Duodenal mucosa (tissue), 2 donors: ENCODE results near the gene ZNF777.

Experiments
- H3K27ac ChIP-seq: one replicate; pipeline ENCODE4 v1.7.0; 2013; ENCODE audit warnings: low read depth, low read length
- H3K27me3 ChIP-seq, 2 donors: one replicate each; pipeline ENCODE4 v1.7.0; 2013; ENCODE audit warnings: low read length in 2 of 2, control low read depth in 1 of 2; ENCODE audit not compliant: insufficient read depth in 2 of 2, control insufficient read depth in 1 of 2
- H3K36me3 ChIP-seq, 2 donors: one replicate each; pipeline ENCODE4 v1.7.0; 2013; ENCODE audit warnings: low read length in 2 of 2, control low read depth in 1 of 2; ENCODE audit not compliant: insufficient read depth in 2 of 2, control insufficient read depth in 1 of 2
- H3K4me1 ChIP-seq, 2 donors: one replicate each; pipeline ENCODE4 v1.7.0; 2013; ENCODE audit warnings: low read length in 2 of 2, control low read depth in 1 of 2; ENCODE audit not compliant: insufficient read depth in 2 of 2, control insufficient read depth in 1 of 2
- H3K4me3 ChIP-seq, 2 donors: one replicate each; pipeline ENCODE4 v1.7.0; 2013; ENCODE audit warnings: low read length in 2 of 2, low read depth in 1 of 2
- H3K9ac ChIP-seq, 2 donors: one replicate each; pipeline ENCODE4 v1.7.0; 2013; ENCODE audit warnings: low read length in 2 of 2, low read depth in 1 of 2
- H3K9me3 ChIP-seq, 2 donors: one replicate each; pipeline ENCODE4 v1.7.0; 2013; ENCODE audit warnings: low read length in 2 of 2, control low read depth in 1 of 2; ENCODE audit not compliant: control insufficient read depth in 1 of 2

ZNF777 gene

DNA sequence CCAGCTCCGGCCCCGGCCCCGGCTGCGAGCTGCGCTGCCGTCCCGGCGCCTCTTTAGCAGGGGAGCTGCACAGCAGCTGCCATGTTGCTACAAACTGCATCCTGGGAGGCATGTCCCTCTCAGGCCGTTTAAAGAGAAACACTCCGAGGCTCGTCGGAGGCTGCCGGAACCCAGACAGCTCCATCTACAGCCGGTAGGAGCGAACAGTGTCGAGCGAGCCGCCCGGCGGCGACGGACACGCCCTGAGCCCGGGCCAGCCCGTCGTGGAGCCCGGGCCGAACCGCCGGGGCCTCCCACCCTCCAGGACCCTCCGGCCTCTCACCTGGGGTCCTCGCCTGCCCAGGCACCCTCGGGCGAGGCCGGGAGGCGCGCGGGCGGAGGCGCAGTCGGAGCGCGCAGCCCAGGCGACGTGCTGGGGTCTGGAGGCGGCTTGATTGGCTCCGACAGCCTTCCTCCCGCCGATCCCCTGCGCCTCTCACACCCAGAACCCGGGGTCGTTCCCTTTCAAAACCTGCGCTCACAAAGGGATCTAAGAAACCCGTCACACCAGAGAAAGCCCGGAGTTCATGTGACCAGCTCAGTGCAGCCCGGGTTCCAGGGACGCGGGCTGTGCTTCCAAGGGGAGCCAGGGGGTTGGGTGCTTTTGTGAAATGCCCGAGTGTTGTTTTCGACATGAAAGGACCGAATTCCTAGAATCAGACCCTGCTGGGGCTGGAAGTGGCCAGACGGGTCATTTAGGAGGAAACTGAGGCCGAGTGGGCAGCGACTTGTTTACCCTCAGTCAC is at the start of gene ZNF777:
Gene ZNF777, minus strand, starts transcription at position 570 of the 785 bp plus-strand sequence. CDS start 5,040 bp downstream, outside the sequence.
- Histone ChIP-seq H3K4me3 (peak within 1 kb of the TSS; percentile 68 to 80), H3K36me3 (peaks cover under 1 to 11% of the 10 kb centered on the region in 2 donors), H3K27ac (peak within 1 kb of the TSS; percentile 15), H3K4me1 (peaks cover 8 to 15% of the 10 kb centered on the region in 2 donors), H3K27me3 (peaks cover 6 to 8% of the 10 kb centered on the region in 2 donors), H3K9me3 (no peaks in the 10 kb centered on the region), H3K9ac (peak within 1 kb of the TSS; percentile 67 to 69)

DNA sequence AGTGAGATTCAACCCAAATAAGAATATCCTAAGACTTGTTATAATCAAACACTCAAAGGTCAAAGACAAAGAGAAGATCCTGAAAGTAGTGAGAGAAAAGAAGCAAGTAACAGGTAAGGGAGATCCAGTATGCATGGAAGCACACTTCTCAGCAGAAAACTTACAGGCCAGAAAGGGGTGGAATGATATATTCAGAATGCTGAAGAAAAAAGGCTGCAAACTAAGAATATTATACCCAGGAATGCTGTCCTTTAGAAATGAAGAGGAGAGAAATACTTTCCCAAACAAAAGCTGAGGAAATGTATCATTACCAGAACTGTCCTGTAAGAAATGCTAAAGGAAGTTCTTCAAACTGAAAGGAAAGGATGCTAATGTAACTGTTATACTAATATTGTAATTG is 49.4 kb upstream of the ZNF777 start:
- Histone ChIP-seq H3K36me3 (no peaks in the 10 kb centered on the region), H3K9me3 (peaks cover 9 to 19% of the 10 kb centered on the region in 2 donors), H3K4me3 (no peak overlapping the region), H3K9ac (no peak overlapping the region), H3K4me1 (no peaks in the 10 kb centered on the region), H3K27ac (no peak overlapping the region), H3K27me3 (no peaks in the 10 kb centered on the region)

DNA sequence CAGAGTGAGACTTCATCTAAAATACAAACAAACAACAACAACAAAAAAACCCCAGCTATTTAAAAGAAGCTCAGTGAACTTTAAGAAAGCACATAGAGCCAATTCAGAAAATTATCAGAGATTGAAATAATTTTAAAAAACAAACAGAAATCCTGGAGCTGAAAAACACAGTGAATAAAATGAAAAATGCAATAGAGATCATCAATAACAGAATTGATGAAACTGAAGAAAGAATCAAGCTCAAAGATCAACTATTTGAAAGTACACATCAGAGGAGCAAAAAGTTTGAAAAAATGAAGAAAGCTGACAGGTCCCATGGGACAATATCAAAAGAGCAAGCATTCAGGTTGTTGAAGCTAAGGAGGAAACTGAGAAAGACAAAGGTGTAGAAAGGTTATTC is 48.9 kb upstream of the ZNF777 start:
- H3K36me3 ChIP-seq = no peaks in the 10 kb centered on the region
- H3K4me3 ChIP-seq = no peak overlapping the region
- H3K9me3 ChIP-seq = peaks cover 9 to 19% of the 10 kb centered on the region in 2 donors
- H3K27ac ChIP-seq = no peak overlapping the region
- H3K27me3 ChIP-seq = no peaks in the 10 kb centered on the region
- no peak overlapping the region for H3K9ac ChIP-seq
- H3K4me1 ChIP-seq = no peaks in the 10 kb centered on the region

DNA sequence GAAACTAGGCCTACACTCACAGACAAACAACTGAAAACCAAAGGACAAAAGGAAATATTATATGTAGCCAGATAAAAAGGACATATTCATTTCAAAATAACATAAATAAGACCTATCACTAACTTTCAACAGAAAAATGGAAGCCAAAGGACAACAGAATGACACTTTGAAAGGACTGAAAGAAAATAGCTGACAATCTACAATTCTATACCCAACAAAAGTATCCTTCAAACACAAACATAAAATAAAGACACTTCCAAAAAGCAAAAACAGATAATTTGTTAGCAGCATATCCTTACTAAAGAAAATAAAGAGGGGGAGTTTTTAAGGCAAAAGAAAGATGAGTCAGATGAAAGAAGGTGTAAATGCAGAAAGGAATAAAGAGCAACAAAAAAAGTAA is 44.7 kb upstream of the ZNF777 start:
- Histone ChIP-seq H3K9me3 (peaks cover 6 to 19% of the 10 kb centered on the region in 2 donors), H3K9ac (no peak overlapping the region), H3K27me3 (no peaks in the 10 kb centered on the region), H3K27ac (no peak overlapping the region), H3K4me1 (no peaks in the 10 kb centered on the region), H3K36me3 (no peaks in the 10 kb centered on the region), H3K4me3 (no peak overlapping the region)

- peaks cover 0 to 4% of the 10 kb centered on the region in 2 donors for H3K9me3 ChIP-seq
These were observed 40.8 kb upstream of the ZNF777 start for GRCh38 chr7:149501651-149502050.

GRCh38 chr7:149500910-149501309 is 40.0 kb upstream of the ZNF777 start:
- H3K9me3 ChIP-seq = no peaks in the 10 kb centered on the region

More at GRCh38 chr7:149501651-149502050, 40.8 kb upstream of the ZNF777 start:
- Histone ChIP-seq H3K27ac (no peak overlapping the region), H3K4me3 (no peak overlapping the region), H3K27me3 (no peaks in the 10 kb centered on the region), H3K9ac (no peak overlapping the region), H3K4me1 (no peaks in the 10 kb centered on the region), H3K36me3 (no peaks in the 10 kb centered on the region)

GRCh38 chr7:149500201-149500600 is 39.3 kb upstream of the ZNF777 start:
- Histone ChIP-seq H3K27ac (no peak overlapping the region), H3K4me3 (no peak overlapping the region), H3K9ac (no peak overlapping the region), H3K27me3 (no peaks in the 10 kb centered on the region), H3K4me1 (peaks cover 7 to 11% of the 10 kb centered on the region in 2 donors), H3K36me3 (no peaks in the 10 kb centered on the region), H3K9me3 (no peaks in the 10 kb centered on the region)

More at GRCh38 chr7:149500910-149501309, 40.0 kb upstream of the ZNF777 start:
- H3K27me3 ChIP-seq = no peaks in the 10 kb centered on the region
- peaks cover 3 to 5% of the 10 kb centered on the region in 2 donors for H3K4me1 ChIP-seq
- H3K9ac ChIP-seq = no peak overlapping the region
- H3K27ac ChIP-seq = no peak overlapping the region
- no peaks in the 10 kb centered on the region for H3K36me3 ChIP-seq
- H3K4me3 ChIP-seq = no peak overlapping the region

DNA sequence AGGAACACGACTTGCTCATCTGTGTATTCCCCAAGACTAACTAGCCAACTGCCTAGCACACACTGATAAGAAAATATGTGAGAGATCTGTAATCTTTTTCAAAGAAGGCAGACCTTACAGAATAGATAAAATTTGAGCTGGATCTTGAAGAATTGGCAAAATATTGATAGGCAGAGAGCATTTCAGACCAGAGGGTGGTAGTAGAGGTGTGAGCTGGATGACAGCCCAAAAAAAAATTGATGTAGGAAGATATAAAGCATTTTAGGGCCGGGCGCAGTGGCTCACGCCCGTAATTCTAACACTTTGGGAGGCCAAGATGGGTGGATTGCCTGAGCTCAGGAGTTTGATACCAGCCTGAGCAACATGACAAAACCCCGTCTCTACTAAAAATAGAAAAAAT is 37.9 kb upstream of the ZNF777 start:
- H3K36me3 ChIP-seq = peaks cover 2 to 4% of the 10 kb centered on the region in 2 donors
- H3K9me3 ChIP-seq = no peaks in the 10 kb centered on the region
- no peak overlapping the region for H3K27ac ChIP-seq
- no peaks in the 10 kb centered on the region for H3K27me3 ChIP-seq
- no peak overlapping the region for H3K4me3 ChIP-seq
- peaks cover 9 to 11% of the 10 kb centered on the region in 2 donors for H3K4me1 ChIP-seq
- H3K9ac ChIP-seq = no peak overlapping the region

- Histone ChIP-seq H3K9me3 (no peaks in the 10 kb centered on the region), H3K9ac (peak within 1 kb of the TSS; percentile 74 to 77), H3K27me3 (no peaks in the 10 kb centered on the region), H3K36me3 (peaks cover 9 to 16% of the 10 kb centered on the region in 2 donors), H3K4me1 (peaks cover 9 to 11% of the 10 kb centered on the region in 2 donors), H3K27ac (peak within 1 kb of the TSS; percentile 56), H3K4me3 (peak within 1 kb of the TSS; percentile 77 to 85)
These were observed 36.8 kb upstream of the ZNF777 start, which contains the start of gene ZNF746 for GRCh38 chr7:149497467-149498261. Gene ZNF746 (minus strand): TSS chr7:149497809. CDS start chr7:149497536, 273 bp downstream.
